Testis (tissue), 3 donors: ENCODE results near the gene TMEM141. TPM values are rescaled to one million over a fixed set of nuclear protein-coding genes. Genes with fewer than 3 reads are reported as not detected.
"Not testable (repeated sequence)": the region's sequence is repeated elsewhere in the genome, so short reads cannot be mapped to it uniquely, and the experiment has no call there.

Experiments used
- DNase-seq: peaks from one replicate; pipeline ENCODE4 v3.0.0-alpha.2; 2019
- H3K27ac ChIP-seq, 2 donors: fragments of 200-600 bp; sonication (generic); one replicate each; pipeline ENCODE4 v1.5.1; 2019
- H3K27me3 ChIP-seq: fragments of 200-600 bp; sonication (generic); one replicate; pipeline ENCODE4 v1.5.1; 2019
- H3K36me3 ChIP-seq: fragments of 200-600 bp; sonication (generic); one replicate; pipeline ENCODE4 v1.5.1; 2017; ENCODE audit warnings: low read depth; ENCODE audit errors: missing control alignments
- H3K4me1 ChIP-seq: fragments of 200-600 bp; sonication (generic); one replicate; pipeline ENCODE4 v1.5.1; 2019
- H3K4me3 ChIP-seq, 2 donors: fragments of 200-600 bp; sonication (generic); one replicate each; pipeline ENCODE4 v1.5.1; 2017 to 2019
- H3K9me3 ChIP-seq: fragments of 200-600 bp; sonication (generic); one replicate; pipeline ENCODE4 v1.5.1; 2017
- CTCF ChIP-seq, 3 experiments: fragments of 450-650 bp in 2 of 3; fragments of 200-600 bp in 1 of 3; sonication (generic) in 1 of 3; IDR thresholded peaks; one replicate each; pipeline ENCODE4 v1.5.1; 2016 to 2019; ENCODE audit warnings: antibody characterized with exemption in 3 of 3, mild to moderate bottlenecking in 2 of 3, moderate library complexity in 1 of 3
- POLR2A ChIP-seq: fragments of 450-650 bp; IDR thresholded peaks from one replicate; pipeline ENCODE4 v1.6.1; 2017; ENCODE audit warnings: antibody characterized with exemption, mild to moderate bottlenecking, moderate library complexity
- WGBS, 2 donors: methylation state at CpG; one replicate each; pipeline ENCODE4 v1.1.5; 2018; 5-methylcytosine and 5-hydroxymethylcytosine counted together
- intact Hi-C: fragments of 100-400 bp; cut with DNase I; formaldehyde crosslinking; loops from one replicate; pipeline ENCODE4 v1.15.1; 2023; ENCODE audit warnings: low total_unique reads
- microRNA-seq, 2 donors: library from miRNA; unstranded; fragments of <30 nt; microRNA quantifications; one replicate each; pipeline ENCODE4, GENCODE V29; 2016; ENCODE audit warnings: borderline number of aligned reads in 2 of 2, borderline replicate concordance in 1 of 2
- polyA plus RNA-seq: library from polyadenylated mRNA; stranded (reverse); fragments of 350-450 nt; fragmentation: Illumina TruSeq; extraction: RNeasy Lipid Tissue Mini Kit (QIAGEN cat#74804); gene quantifications from one replicate; pipeline ENCODE4 v1.2.3, GENCODE V29; 2014; ENCODE audit warnings: low read depth, low replicate concordance; ENCODE audit not compliant: insufficient read depth
- small RNA-seq, 2 donors: library from RNA; depleted of rRNA; stranded (forward); fragments of <200 nt; gene quantifications; one replicate each; pipeline ENCODE3, GENCODE V24; 2016
- total RNA-seq, 2 donors: library from RNA; depleted of rRNA; stranded (reverse); fragments of >200 nt; gene quantifications; one replicate each; pipeline ENCODE4 v1.2.3, GENCODE V29; 2016

TMEM141 gene
- total and polyA plus RNA-seq, 3 donors from 2014 or later = 80.4 to 127 (median 108) TPM

- WGBS, 2 donors = 68 to 73% methylated on average over 22 to 24 of the region's 32 CpGs
- Histone ChIP-seq H3K4me3 (no peak overlapping the region), H3K4me1 (peaks cover 34% of the 10 kb centered on the region), H3K27ac (peak overlapping the region in 1 of 2 donors; percentile 36), H3K36me3 (no peaks in the 10 kb centered on the region), H3K27me3 (no peaks in the 10 kb centered on the region), H3K9me3 (no peaks in the 10 kb centered on the region)
- DNase-seq = peak; percentile 67
- no peak for TF ChIP-seq CTCF (IDR thresholded peaks at IDR 0.05)
- no peak for TF ChIP-seq POLR2A
- intact Hi-C loops = no loop called here
These were observed 49.2 kb downstream of the TMEM141 start for GRCh38 chr9:136840140-136840876.

- TF ChIP-seq CTCF (IDR thresholded peaks at IDR 0.05) = no peak
- no peak for TF ChIP-seq POLR2A
- intact Hi-C loops = no loop called here
- 64% methylated on average over 10 to 27 of the region's 28 CpGs for WGBS, 2 donors
- no peak overlapping the region for H3K4me3 ChIP-seq
- H3K27me3 ChIP-seq = no peaks in the 10 kb centered on the region
- H3K4me1 ChIP-seq = peaks cover 34% of the 10 kb centered on the region
- no peaks in the 10 kb centered on the region for H3K9me3 ChIP-seq
- no peaks in the 10 kb centered on the region for H3K36me3 ChIP-seq
- H3K27ac ChIP-seq = no peak overlapping the region
- peak; percentile 82 for DNase-seq
These were observed 49.9 kb downstream of the TMEM141 start for GRCh38 chr9:136840877-136841645.

- H3K36me3 ChIP-seq, H3K4me3 ChIP-seq, H3K27ac ChIP-seq, H3K9me3 ChIP-seq, intact Hi-C loops, H3K27me3 ChIP-seq, DNase-seq: not testable (repeated sequence)
- 59 to 67% methylated on average over 6 to 16 of the region's 16 CpGs for WGBS, 2 donors
- peaks cover 34% of the 10 kb centered on the region for H3K4me1 ChIP-seq
These were observed 50.7 kb downstream of the TMEM141 start for GRCh38 chr9:136841646-136842379.

- H3K27me3 ChIP-seq, H3K27ac ChIP-seq, H3K9me3 ChIP-seq, intact Hi-C loops, H3K36me3 ChIP-seq: not testable (repeated sequence)
- peak; percentile 74 for DNase-seq
- peak; percentile 72 to 87 (median 83) for TF ChIP-seq CTCF (IDR thresholded peaks at IDR 0.05)
- Histone ChIP-seq H3K4me1 (peaks cover 36% of the 10 kb centered on the region), H3K4me3 (peak within 1 kb of the TSS; percentile 26 to 34)
- 3% methylated on average over 24 of the region's 27 CpGs; no CpG with 5 or more reads in 1 of the 2 donors for WGBS, 2 donors
These were observed 51.3 kb downstream of the TMEM141 start, which contains the start of gene AJM1 for GRCh38 chr9:136842380-136842948. Gene AJM1 (plus strand): TSS chr9:136842478. CDS start chr9:136844415, 1,937 bp downstream.

Small RNAs within 50 kb of the gene (microRNA-seq; reads per million reads assigned to microRNA genes)
- gene MIR4292 (0 reads per million in 2 donors), gene MIR6722 (0 to 1.4 reads per million in 2 donors)

Small RNAs within 50 kb of the gene (small RNA-seq; reads per million reads assigned to genes)
- gene AL355987.2 (0 reads per million in 2 donors), gene ATP6V1G1P3 (0 to 0.18 reads per million in 2 donors), gene MIR4292 (0 reads per million in 2 donors), gene MIR6722 (0 reads per million in 2 donors)

Other genes starting within 250 kb of the TMEM141 start
- 10 to 100 TPM; 32.4 to 34.1 TPM for gene NOTCH1, start 245.3 kb upstream of the TMEM141 start, total RNA-seq
- gene NOTCH1, start 245.3 kb upstream of the TMEM141 start, polyA plus RNA-seq = 7.2 TPM
- 100 to 1,000 TPM; 101 to 106 TPM for gene EGFL7, start 128.4 kb upstream of the TMEM141 start, total RNA-seq
- 68.5 TPM for gene EGFL7, start 128.4 kb upstream of the TMEM141 start, polyA plus RNA-seq
- gene AGPAT2, start 103.9 kb upstream of the TMEM141 start, total RNA-seq = 10 to 100 TPM; 46.6 to 52.7 TPM
- 34.2 TPM for gene AGPAT2, start 103.9 kb upstream of the TMEM141 start, polyA plus RNA-seq
- 10 to 100 TPM; 28.7 to 36.2 TPM for gene DIPK1B, start 78.8 kb upstream of the TMEM141 start, total RNA-seq
- gene DIPK1B, start 78.8 kb upstream of the TMEM141 start, polyA plus RNA-seq = 23.3 TPM
- gene LCN10, start 48.4 kb upstream of the TMEM141 start, total RNA-seq = 10 to 100 TPM in 1 of 2 donors, 1 to 10 TPM in 1; 8.3 to 11.7 TPM
- gene LCN10, start 48.4 kb upstream of the TMEM141 start, polyA plus RNA-seq = 8.7 TPM
- gene LCN6, start 42.8 kb upstream of the TMEM141 start, total RNA-seq = 10 to 100 TPM; 11.3 to 19.1 TPM
- gene LCN6, start 42.8 kb upstream of the TMEM141 start, polyA plus RNA-seq = 7.8 TPM
- not detected for gene LCN8, start 33.1 kb upstream of the TMEM141 start, total RNA-seq
- gene LCN8, start 33.1 kb upstream of the TMEM141 start, polyA plus RNA-seq = 2.0 TPM
- gene LCN15, start 26.8 kb upstream of the TMEM141 start, total RNA-seq = under 1 TPM in 1 of 2 donors, not detected in 1; 0.68 TPM
- gene LCN15, start 26.8 kb upstream of the TMEM141 start, polyA plus RNA-seq = 0.41 TPM
- gene CCDC183, start 5.0 kb downstream of the TMEM141 start, total RNA-seq = 10 to 100 TPM; 41.1 to 59.8 TPM
- 37.8 TPM for gene CCDC183, start 5.0 kb downstream of the TMEM141 start, polyA plus RNA-seq
- 100 to 1,000 TPM in 1 of 2 donors, 10 to 100 TPM in 1; 95.1 to 103 TPM for gene RABL6, start 16.6 kb downstream of the TMEM141 start, total RNA-seq
- gene RABL6, start 16.6 kb downstream of the TMEM141 start, polyA plus RNA-seq = 69.1 TPM
- gene AJM1, start 51.1 kb downstream of the TMEM141 start, total RNA-seq = 10 to 100 TPM; 13.1 to 24.6 TPM
- 4.0 TPM for gene AJM1, start 51.1 kb downstream of the TMEM141 start, polyA plus RNA-seq
- gene PHPT1, start 58.1 kb downstream of the TMEM141 start, total RNA-seq = 100 to 1,000 TPM; 134 to 146 TPM
- gene PHPT1, start 58.1 kb downstream of the TMEM141 start, polyA plus RNA-seq = 146 TPM
- 10 to 100 TPM; 18.3 to 21.9 TPM for gene MAMDC4, start 61.0 kb downstream of the TMEM141 start, total RNA-seq
- gene MAMDC4, start 61.0 kb downstream of the TMEM141 start, polyA plus RNA-seq = 8.1 TPM
- gene EDF1, start 75.0 kb downstream of the TMEM141 start, total RNA-seq = 100 to 1,000 TPM; 278 to 330 TPM
- gene EDF1, start 75.0 kb downstream of the TMEM141 start, polyA plus RNA-seq = 368 TPM
- gene TRAF2, start 95.2 kb downstream of the TMEM141 start, total RNA-seq = 10 to 100 TPM; 23.7 to 32.9 TPM
- gene TRAF2, start 95.2 kb downstream of the TMEM141 start, polyA plus RNA-seq = 21.9 TPM
- 100 to 1,000 TPM; 509 to 749 TPM for gene FBXW5, start 153.4 kb downstream of the TMEM141 start, total RNA-seq
- gene FBXW5, start 153.4 kb downstream of the TMEM141 start, polyA plus RNA-seq = 452 TPM
- 1 to 10 TPM; 4.6 to 4.9 TPM for gene C8G, start 153.9 kb downstream of the TMEM141 start, total RNA-seq
- 4.6 TPM for gene C8G, start 153.9 kb downstream of the TMEM141 start, polyA plus RNA-seq
- gene LCN12, start 160.9 kb downstream of the TMEM141 start, total RNA-seq = 10 to 100 TPM; 11.5 to 27.8 TPM
- 27.1 TPM for gene LCN12, start 160.9 kb downstream of the TMEM141 start, polyA plus RNA-seq
- 1,000 to 10,000 TPM; 5,554 to 5,948 TPM for gene PTGDS, start 186.2 kb downstream of the TMEM141 start, total RNA-seq
- gene PTGDS, start 186.2 kb downstream of the TMEM141 start, polyA plus RNA-seq = 4,976 TPM
- 100 to 1,000 TPM in 1 of 2 donors, 10 to 100 TPM in 1; 59.3 to 131 TPM for gene LCNL1, start 191.6 kb downstream of the TMEM141 start, total RNA-seq
- gene LCNL1, start 191.6 kb downstream of the TMEM141 start, polyA plus RNA-seq = 17.5 TPM
- 10 to 100 TPM; 47.8 to 56.6 TPM for gene PAXX, start 201.1 kb downstream of the TMEM141 start, total RNA-seq
- gene PAXX, start 201.1 kb downstream of the TMEM141 start, polyA plus RNA-seq = 25.9 TPM
- 1 to 10 TPM; 1.8 to 1.9 TPM for gene CLIC3, start 205.2 kb downstream of the TMEM141 start, total RNA-seq
- 2.8 TPM for gene CLIC3, start 205.2 kb downstream of the TMEM141 start, polyA plus RNA-seq
- 10 to 100 TPM; 56.0 to 65.5 TPM for gene ABCA2, start 236.9 kb downstream of the TMEM141 start, total RNA-seq
- gene ABCA2, start 236.9 kb downstream of the TMEM141 start, polyA plus RNA-seq = 33.6 TPM
- gene FUT7, start 240.7 kb downstream of the TMEM141 start, total RNA-seq = under 1 TPM; 0.06 to 0.24 TPM
- 0.24 TPM for gene FUT7, start 240.7 kb downstream of the TMEM141 start, polyA plus RNA-seq